Dermis microvascular lymphatic vessel endothelial cell (primary cell): Measurements from ENCODE around the gene BMPER. TPM values are rescaled to one million over a fixed set of nuclear protein-coding genes. Genes with fewer than 3 reads are reported as not detected.

Experiments
- DNase-seq, 2 donors: peaks; one replicate each; pipeline versions ENCODE4 v3.0.0 to v3.0.0-alpha.2; 2010; ENCODE audit warnings: low read depth in 2 of 2
- total RNA-seq: library from RNA; depleted of rRNA; stranded (reverse); fragments of >200 nt; gene quantifications from 2 replicates; pipeline ENCODE4 v1.2.1, GENCODE V29; 2014

BMPER gene
- total RNA-seq, 1 donor from 2014 or later, result 0.13 TPM

- peak; percentile 3 to 20 for DNase-seq
Observed at GRCh38 chr7:34087892-34088891, 182.9 kb downstream of the BMPER start.

- peak in 1 of 2 donors; percentile 8 for DNase-seq
Observed at GRCh38 chr7:34090816-34091215, 185.5 kb downstream of the BMPER start.

GRCh38 chr7:34091321-34091917 lies 186.1 kb downstream of the BMPER start:
- DNase-seq, result peak; percentile 29 to 65

GRCh38 chr7:34093276-34093675 lies 187.9 kb downstream of the BMPER start:
- DNase-seq, result no peak

- no peak for DNase-seq
Observed at GRCh38 chr7:34096198-34096651, 190.9 kb downstream of the BMPER start.

GRCh38 chr7:34096777-34097176 lies 191.4 kb downstream of the BMPER start:
- DNase-seq, result no peak

GRCh38 chr7:34100661-34101060 lies 195.3 kb downstream of the BMPER start:
- DNase-seq, result no peak

- DNase-seq, result no peak
Observed at GRCh38 chr7:34104115-34104514, 198.8 kb downstream of the BMPER start.

GRCh38 chr7:34104992-34105391 lies 199.7 kb downstream of the BMPER start:
- no peak for DNase-seq

- DNase-seq, result no peak
Observed at GRCh38 chr7:34107276-34107675, 201.9 kb downstream of the BMPER start.

- DNase-seq, result no peak
Observed at GRCh38 chr7:34108165-34108564, 202.8 kb downstream of the BMPER start.

- no peak for DNase-seq
Observed at GRCh38 chr7:34109936-34110780, 204.8 kb downstream of the BMPER start.

GRCh38 chr7:34111031-34111430 lies 205.7 kb downstream of the BMPER start:
- DNase-seq, result no peak

- DNase-seq, result no peak
Observed at GRCh38 chr7:34115503-34115902, 210.2 kb downstream of the BMPER start.

GRCh38 chr7:34117573-34117972 lies 212.2 kb downstream of the BMPER start:
- no peak for DNase-seq

GRCh38 chr7:34121366-34121765 lies 216.0 kb downstream of the BMPER start:
- no peak for DNase-seq

GRCh38 chr7:34123316-34123715 lies 218.0 kb downstream of the BMPER start:
- no peak for DNase-seq

- no peak for DNase-seq
Observed at GRCh38 chr7:34124765-34125164, 219.4 kb downstream of the BMPER start.

GRCh38 chr7:34128762-34129161 lies 223.4 kb downstream of the BMPER start:
- DNase-seq, result no peak

- DNase-seq, result no peak
Observed at GRCh38 chr7:34130558-34131295, 225.4 kb downstream of the BMPER start.

GRCh38 chr7:34131371-34131770 lies 226.0 kb downstream of the BMPER start:
- no peak for DNase-seq
